ENCODE data around the gene KANSL2. TPM values are rescaled to one million over a fixed set of nuclear protein-coding genes. Genes with fewer than 3 reads are reported as not detected.

The KANSL2 gene
- total RNA-seq, 1 experiment from 2014 or later = 48.1 TPM

DNA sequence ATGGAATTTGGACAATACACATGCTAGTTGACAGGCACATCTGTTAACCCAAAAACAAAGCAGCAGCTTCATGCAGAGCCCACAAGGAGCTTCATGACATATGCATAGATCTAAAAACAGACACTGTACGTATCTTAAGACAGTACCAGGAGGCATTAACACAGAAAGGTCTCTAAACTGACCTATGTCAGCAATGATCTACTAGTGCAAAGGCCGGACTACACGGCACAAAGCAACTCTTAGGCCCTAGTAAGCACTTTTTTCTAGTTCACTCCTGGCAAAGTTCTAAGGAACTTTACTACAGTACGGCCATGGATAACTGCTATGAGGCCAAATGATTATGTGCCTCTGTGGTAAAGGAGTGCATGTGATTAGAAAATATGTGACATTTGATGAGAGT is 8.4 kb upstream of the KANSL2 start (continued):
- TF ChIP-seq, protein P1, sequence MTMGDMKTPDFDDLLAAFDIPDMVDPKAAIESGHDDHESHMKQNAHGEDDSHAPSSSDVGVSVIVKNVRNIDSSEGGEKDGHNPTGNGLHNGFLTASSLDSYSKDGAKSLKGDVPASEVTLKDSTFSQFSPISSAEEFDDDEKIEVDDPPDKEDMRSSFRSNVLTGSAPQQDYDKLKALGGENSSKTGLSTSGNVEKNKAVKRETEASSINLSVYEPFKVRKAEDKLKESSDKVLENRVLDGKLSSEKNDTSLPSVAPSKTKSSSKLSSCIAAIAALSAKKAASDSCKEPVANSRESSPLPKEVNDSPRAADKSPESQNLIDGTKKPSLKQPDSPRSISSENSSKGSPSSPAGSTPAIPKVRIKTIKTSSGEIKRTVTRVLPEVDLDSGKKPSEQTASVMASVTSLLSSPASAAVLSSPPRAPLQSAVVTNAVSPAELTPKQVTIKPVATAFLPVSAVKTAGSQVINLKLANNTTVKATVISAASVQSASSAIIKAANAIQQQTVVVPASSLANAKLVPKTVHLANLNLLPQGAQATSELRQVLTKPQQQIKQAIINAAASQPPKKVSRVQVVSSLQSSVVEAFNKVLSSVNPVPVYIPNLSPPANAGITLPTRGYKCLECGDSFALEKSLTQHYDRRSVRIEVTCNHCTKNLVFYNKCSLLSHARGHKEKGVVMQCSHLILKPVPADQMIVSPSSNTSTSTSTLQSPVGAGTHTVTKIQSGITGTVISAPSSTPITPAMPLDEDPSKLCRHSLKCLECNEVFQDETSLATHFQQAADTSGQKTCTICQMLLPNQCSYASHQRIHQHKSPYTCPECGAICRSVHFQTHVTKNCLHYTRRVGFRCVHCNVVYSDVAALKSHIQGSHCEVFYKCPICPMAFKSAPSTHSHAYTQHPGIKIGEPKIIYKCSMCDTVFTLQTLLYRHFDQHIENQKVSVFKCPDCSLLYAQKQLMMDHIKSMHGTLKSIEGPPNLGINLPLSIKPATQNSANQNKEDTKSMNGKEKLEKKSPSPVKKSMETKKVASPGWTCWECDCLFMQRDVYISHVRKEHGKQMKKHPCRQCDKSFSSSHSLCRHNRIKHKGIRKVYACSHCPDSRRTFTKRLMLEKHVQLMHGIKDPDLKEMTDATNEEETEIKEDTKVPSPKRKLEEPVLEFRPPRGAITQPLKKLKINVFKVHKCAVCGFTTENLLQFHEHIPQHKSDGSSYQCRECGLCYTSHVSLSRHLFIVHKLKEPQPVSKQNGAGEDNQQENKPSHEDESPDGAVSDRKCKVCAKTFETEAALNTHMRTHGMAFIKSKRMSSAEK (CRISPR knock-in tag; IDR thresholded peaks at IDR 0.05; ENCODE audit: borderline replicate concordance) = no peak
- TF ChIP-seq ZNF219 (CRISPR knock-in tag; IDR thresholded peaks at IDR 0.05; ENCODE audit: borderline replicate concordance) (no peak), TP53 (CRISPR knock-in tag; IDR thresholded peaks at IDR 0.05) (no peak), ZNF423 (CRISPR knock-in tag; IDR thresholded peaks at IDR 0.05) (no peak)
- TF ChIP-seq, protein P2, sequence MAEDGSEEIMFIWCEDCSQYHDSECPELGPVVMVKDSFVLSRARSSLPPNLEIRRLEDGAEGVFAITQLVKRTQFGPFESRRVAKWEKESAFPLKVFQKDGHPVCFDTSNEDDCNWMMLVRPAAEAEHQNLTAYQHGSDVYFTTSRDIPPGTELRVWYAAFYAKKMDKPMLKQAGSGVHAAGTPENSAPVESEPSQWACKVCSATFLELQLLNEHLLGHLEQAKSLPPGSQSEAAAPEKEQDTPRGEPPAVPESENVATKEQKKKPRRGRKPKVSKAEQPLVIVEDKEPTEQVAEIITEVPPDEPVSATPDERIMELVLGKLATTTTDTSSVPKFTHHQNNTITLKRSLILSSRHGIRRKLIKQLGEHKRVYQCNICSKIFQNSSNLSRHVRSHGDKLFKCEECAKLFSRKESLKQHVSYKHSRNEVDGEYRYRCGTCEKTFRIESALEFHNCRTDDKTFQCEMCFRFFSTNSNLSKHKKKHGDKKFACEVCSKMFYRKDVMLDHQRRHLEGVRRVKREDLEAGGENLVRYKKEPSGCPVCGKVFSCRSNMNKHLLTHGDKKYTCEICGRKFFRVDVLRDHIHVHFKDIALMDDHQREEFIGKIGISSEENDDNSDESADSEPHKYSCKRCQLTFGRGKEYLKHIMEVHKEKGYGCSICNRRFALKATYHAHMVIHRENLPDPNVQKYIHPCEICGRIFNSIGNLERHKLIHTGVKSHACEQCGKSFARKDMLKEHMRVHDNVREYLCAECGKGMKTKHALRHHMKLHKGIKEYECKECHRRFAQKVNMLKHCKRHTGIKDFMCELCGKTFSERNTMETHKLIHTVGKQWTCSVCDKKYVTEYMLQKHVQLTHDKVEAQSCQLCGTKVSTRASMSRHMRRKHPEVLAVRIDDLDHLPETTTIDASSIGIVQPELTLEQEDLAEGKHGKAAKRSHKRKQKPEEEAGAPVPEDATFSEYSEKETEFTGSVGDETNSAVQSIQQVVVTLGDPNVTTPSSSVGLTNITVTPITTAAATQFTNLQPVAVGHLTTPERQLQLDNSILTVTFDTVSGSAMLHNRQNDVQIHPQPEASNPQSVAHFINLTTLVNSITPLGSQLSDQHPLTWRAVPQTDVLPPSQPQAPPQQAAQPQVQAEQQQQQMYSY (CRISPR knock-in tag; IDR thresholded peaks at IDR 0.05) = no peak

DNA sequence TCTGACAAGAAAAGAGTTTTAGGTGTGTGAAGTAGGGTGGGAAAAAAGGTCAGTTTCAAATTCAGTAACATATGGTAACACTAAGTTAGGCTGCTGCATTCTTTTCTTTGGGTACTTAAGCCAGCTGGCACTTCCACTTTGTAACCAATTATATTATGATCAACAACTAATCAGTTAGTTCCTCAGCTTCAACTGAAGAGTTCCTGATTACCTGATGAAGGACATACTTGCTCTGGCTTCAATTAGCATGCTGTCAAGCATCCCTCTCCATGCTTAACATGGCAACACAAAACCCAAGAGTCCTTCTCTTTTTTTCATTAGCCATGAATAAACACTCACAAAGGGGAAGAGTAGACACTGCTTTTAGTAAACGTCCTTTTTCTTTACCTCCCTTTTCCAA is 6.8 kb upstream of the KANSL2 start:
- ATAC-seq (no peak), DNase-seq (ENCODE audit: low spot score) (no peak)
- peaks cover 21% of the 10 kb centered on the region for H3K36me3 Mint-ChIP-seq
- ChIA-PET POLR2A (no interaction called here), CTCF (no interaction called here)
- no peaks in the 10 kb centered on the region for H3K4me1 Mint-ChIP-seq
- H3K4me3 Mint-ChIP-seq = no peak overlapping the region
- H3K27ac Mint-ChIP-seq = peak overlapping the region; percentile 15; the same call in 1 of the 2 replicates
- H3K27me3 Mint-ChIP-seq (ENCODE audit: low read depth) = no peaks in the 10 kb centered on the region
- H3K9me3 Mint-ChIP-seq = no peaks in the 10 kb centered on the region
- TF ChIP-seq, protein P3, sequence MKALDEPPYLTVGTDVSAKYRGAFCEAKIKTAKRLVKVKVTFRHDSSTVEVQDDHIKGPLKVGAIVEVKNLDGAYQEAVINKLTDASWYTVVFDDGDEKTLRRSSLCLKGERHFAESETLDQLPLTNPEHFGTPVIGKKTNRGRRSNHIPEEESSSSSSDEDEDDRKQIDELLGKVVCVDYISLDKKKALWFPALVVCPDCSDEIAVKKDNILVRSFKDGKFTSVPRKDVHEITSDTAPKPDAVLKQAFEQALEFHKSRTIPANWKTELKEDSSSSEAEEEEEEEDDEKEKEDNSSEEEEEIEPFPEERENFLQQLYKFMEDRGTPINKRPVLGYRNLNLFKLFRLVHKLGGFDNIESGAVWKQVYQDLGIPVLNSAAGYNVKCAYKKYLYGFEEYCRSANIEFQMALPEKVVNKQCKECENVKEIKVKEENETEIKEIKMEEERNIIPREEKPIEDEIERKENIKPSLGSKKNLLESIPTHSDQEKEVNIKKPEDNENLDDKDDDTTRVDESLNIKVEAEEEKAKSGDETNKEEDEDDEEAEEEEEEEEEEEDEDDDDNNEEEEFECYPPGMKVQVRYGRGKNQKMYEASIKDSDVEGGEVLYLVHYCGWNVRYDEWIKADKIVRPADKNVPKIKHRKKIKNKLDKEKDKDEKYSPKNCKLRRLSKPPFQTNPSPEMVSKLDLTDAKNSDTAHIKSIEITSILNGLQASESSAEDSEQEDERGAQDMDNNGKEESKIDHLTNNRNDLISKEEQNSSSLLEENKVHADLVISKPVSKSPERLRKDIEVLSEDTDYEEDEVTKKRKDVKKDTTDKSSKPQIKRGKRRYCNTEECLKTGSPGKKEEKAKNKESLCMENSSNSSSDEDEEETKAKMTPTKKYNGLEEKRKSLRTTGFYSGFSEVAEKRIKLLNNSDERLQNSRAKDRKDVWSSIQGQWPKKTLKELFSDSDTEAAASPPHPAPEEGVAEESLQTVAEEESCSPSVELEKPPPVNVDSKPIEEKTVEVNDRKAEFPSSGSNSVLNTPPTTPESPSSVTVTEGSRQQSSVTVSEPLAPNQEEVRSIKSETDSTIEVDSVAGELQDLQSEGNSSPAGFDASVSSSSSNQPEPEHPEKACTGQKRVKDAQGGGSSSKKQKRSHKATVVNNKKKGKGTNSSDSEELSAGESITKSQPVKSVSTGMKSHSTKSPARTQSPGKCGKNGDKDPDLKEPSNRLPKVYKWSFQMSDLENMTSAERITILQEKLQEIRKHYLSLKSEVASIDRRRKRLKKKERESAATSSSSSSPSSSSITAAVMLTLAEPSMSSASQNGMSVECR (CRISPR knock-in tag; IDR thresholded peaks at IDR 0.05; ENCODE audit: borderline replicate concordance) = no peak
- TF ChIP-seq, protein P4, sequence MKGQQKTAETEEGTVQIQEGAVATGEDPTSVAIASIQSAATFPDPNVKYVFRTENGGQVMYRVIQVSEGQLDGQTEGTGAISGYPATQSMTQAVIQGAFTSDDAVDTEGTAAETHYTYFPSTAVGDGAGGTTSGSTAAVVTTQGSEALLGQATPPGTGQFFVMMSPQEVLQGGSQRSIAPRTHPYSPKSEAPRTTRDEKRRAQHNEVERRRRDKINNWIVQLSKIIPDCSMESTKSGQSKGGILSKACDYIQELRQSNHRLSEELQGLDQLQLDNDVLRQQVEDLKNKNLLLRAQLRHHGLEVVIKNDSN (CRISPR knock-in tag; IDR thresholded peaks at IDR 0.05) = no peak
- TF ChIP-seq, protein P5, sequence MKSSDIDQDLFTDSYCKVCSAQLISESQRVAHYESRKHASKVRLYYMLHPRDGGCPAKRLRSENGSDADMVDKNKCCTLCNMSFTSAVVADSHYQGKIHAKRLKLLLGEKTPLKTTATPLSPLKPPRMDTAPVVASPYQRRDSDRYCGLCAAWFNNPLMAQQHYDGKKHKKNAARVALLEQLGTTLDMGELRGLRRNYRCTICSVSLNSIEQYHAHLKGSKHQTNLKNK (CRISPR knock-in tag; IDR thresholded peaks at IDR 0.05) = no peak
- TF ChIP-seq GTF2I (CRISPR knock-in tag; conservative IDR thresholded peaks at IDR 0.05) (no peak), MYBL2 (CRISPR knock-in tag; IDR thresholded peaks at IDR 0.05) (no peak), ATF1 (CRISPR knock-in tag; IDR thresholded peaks at IDR 0.05) (no peak), SOX15 (CRISPR knock-in tag; IDR thresholded peaks at IDR 0.05) (no peak), NR2C2 (CRISPR knock-in tag; IDR thresholded peaks at IDR 0.05) (no peak), ZNF263 (CRISPR knock-in tag; IDR thresholded peaks at IDR 0.05; ENCODE audit: low read depth) (no peak)
- TF ChIP-seq, protein P6, sequence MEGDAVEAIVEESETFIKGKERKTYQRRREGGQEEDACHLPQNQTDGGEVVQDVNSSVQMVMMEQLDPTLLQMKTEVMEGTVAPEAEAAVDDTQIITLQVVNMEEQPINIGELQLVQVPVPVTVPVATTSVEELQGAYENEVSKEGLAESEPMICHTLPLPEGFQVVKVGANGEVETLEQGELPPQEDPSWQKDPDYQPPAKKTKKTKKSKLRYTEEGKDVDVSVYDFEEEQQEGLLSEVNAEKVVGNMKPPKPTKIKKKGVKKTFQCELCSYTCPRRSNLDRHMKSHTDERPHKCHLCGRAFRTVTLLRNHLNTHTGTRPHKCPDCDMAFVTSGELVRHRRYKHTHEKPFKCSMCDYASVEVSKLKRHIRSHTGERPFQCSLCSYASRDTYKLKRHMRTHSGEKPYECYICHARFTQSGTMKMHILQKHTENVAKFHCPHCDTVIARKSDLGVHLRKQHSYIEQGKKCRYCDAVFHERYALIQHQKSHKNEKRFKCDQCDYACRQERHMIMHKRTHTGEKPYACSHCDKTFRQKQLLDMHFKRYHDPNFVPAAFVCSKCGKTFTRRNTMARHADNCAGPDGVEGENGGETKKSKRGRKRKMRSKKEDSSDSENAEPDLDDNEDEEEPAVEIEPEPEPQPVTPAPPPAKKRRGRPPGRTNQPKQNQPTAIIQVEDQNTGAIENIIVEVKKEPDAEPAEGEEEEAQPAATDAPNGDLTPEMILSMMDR (IDR thresholded peaks at IDR 0.05) = no peak
- TF ChIP-seq, protein P7, sequence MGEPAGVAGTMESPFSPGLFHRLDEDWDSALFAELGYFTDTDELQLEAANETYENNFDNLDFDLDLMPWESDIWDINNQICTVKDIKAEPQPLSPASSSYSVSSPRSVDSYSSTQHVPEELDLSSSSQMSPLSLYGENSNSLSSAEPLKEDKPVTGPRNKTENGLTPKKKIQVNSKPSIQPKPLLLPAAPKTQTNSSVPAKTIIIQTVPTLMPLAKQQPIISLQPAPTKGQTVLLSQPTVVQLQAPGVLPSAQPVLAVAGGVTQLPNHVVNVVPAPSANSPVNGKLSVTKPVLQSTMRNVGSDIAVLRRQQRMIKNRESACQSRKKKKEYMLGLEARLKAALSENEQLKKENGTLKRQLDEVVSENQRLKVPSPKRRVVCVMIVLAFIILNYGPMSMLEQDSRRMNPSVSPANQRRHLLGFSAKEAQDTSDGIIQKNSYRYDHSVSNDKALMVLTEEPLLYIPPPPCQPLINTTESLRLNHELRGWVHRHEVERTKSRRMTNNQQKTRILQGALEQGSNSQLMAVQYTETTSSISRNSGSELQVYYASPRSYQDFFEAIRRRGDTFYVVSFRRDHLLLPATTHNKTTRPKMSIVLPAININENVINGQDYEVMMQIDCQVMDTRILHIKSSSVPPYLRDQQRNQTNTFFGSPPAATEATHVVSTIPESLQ (CRISPR knock-in tag; IDR thresholded peaks at IDR 0.05) = no peak
- TF ChIP-seq, protein P8, sequence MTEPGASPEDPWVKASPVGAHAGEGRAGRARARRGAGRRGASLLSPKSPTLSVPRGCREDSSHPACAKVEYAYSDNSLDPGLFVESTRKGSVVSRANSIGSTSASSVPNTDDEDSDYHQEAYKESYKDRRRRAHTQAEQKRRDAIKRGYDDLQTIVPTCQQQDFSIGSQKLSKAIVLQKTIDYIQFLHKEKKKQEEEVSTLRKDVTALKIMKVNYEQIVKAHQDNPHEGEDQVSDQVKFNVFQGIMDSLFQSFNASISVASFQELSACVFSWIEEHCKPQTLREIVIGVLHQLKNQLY (CRISPR knock-in tag; IDR thresholded peaks at IDR 0.05) = no peak

All from WTC11 (cell line).